ENCODE data around the gene SERPINB13.

SERPINB13 gene

GRCh38 chr18:63646936-63647335, 59.8 kb downstream of the SERPINB13 start:
- Mint-ChIP-seq H3K27me3 (ENCODE audit: low read depth) (peaks cover 5% of the 10 kb centered on the region), H3K36me3 (ENCODE audit: low read depth) (no peaks in the 10 kb centered on the region), H3K4me1 (no peaks in the 10 kb centered on the region), H3K9me3 (no peaks in the 10 kb centered on the region), H3K4me3 (no peak overlapping the region), H3K27ac (no peak overlapping the region)
- TF ChIP-seq CTCF (IDR thresholded peaks at IDR 0.05; ENCODE audit: unreplicated experiment in 3 of 3) = no peak

GRCh38 chr18:63648241-63648640, 61.1 kb downstream of the SERPINB13 start:
- Mint-ChIP-seq H3K36me3 (ENCODE audit: low read depth) (no peaks in the 10 kb centered on the region), H3K9me3 (no peaks in the 10 kb centered on the region), H3K27me3 (ENCODE audit: low read depth) (peaks cover 5% of the 10 kb centered on the region), H3K27ac (no peak overlapping the region), H3K4me1 (no peaks in the 10 kb centered on the region), H3K4me3 (no peak overlapping the region)
- TF ChIP-seq CTCF (IDR thresholded peaks at IDR 0.05; ENCODE audit: unreplicated experiment in 3 of 3) = no peak
